Activated T-helper 9 cell treated with anti-CD3 and anti-CD28 coated beads, Interleukin-2, amount 50 U/mL, for 16 hours (primary cell): Measurements from ENCODE around the gene SCUBE1.
A peak's percentile ranks its signal among the peaks of the same experiment; 100 is the strongest.

Experiments
- DNase-seq: peaks from one replicate; pipeline ENCODE4 v3.0.0-alpha.2; 2020; ENCODE audit warnings: low read depth

The SCUBE1 gene

GRCh38 chr22:43343262-43343669 lies at the start of gene SCUBE1:
Gene SCUBE1, minus strand, starts transcription at chr22:43343372. Its CDS starts 111 bp downstream, at chr22:43343261.
- peak; percentile 26 for DNase-seq

GRCh38 chr22:43392385-43392989 lies 49.3 kb upstream of the SCUBE1 start:
- DNase-seq = no peak

GRCh38 chr22:43391306-43391705 lies 48.1 kb upstream of the SCUBE1 start:
- DNase-seq = no peak

GRCh38 chr22:43390872-43391271 lies 47.7 kb upstream of the SCUBE1 start:
- DNase-seq = no peak

GRCh38 chr22:43390166-43390565 lies 47.0 kb upstream of the SCUBE1 start:
- DNase-seq = no peak

- DNase-seq = no peak
These were observed 46.2 kb upstream of the SCUBE1 start for GRCh38 chr22:43389227-43389836.

- peak; percentile 63 for DNase-seq
These were observed 45.3 kb upstream of the SCUBE1 start for GRCh38 chr22:43388420-43388851.

- no peak for DNase-seq
These were observed 44.6 kb upstream of the SCUBE1 start for GRCh38 chr22:43387815-43388214.

- peak; percentile 57 for DNase-seq
These were observed 42.8 kb upstream of the SCUBE1 start for GRCh38 chr22:43385770-43386641.

GRCh38 chr22:43384863-43385262 lies 41.7 kb upstream of the SCUBE1 start:
- DNase-seq = no peak

- DNase-seq = no peak
These were observed 38.5 kb upstream of the SCUBE1 start for GRCh38 chr22:43381693-43382092.

GRCh38 chr22:43377896-43378704 lies 34.9 kb upstream of the SCUBE1 start:
- no peak for DNase-seq

GRCh38 chr22:43377548-43377895 lies 34.4 kb upstream of the SCUBE1 start:
- no peak for DNase-seq

- no peak for DNase-seq
These were observed 33.8 kb upstream of the SCUBE1 start for GRCh38 chr22:43376765-43377547.

GRCh38 chr22:43375951-43376455 lies 32.8 kb upstream of the SCUBE1 start:
- DNase-seq = no peak

- no peak for DNase-seq
These were observed 26.9 kb upstream of the SCUBE1 start for GRCh38 chr22:43370036-43370435.

- DNase-seq = no peak
These were observed 22.7 kb upstream of the SCUBE1 start for GRCh38 chr22:43365715-43366440.

- DNase-seq = no peak
These were observed 20.9 kb upstream of the SCUBE1 start for GRCh38 chr22:43364169-43364435.

GRCh38 chr22:43363315-43364168 lies 20.4 kb upstream of the SCUBE1 start:
- no peak for DNase-seq

- no peak for DNase-seq
These were observed 17.4 kb upstream of the SCUBE1 start for GRCh38 chr22:43360576-43360975.
